Activated naive CD4-positive, alpha-beta T cell treated with anti-CD3 and anti-CD28 coated beads, Interleukin-2, amount 50 U/mL, for 16 hours (primary cell): Measurements from ENCODE around the gene FANK1.
"Not testable (repeated sequence)": the region's sequence is repeated elsewhere in the genome, so short reads cannot be mapped to it uniquely, and the experiment has no call there.

Experiments
- DNase-seq: peaks from one replicate; pipeline ENCODE4 v3.0.0-alpha.2; 2020

The FANK1 gene

DNA sequence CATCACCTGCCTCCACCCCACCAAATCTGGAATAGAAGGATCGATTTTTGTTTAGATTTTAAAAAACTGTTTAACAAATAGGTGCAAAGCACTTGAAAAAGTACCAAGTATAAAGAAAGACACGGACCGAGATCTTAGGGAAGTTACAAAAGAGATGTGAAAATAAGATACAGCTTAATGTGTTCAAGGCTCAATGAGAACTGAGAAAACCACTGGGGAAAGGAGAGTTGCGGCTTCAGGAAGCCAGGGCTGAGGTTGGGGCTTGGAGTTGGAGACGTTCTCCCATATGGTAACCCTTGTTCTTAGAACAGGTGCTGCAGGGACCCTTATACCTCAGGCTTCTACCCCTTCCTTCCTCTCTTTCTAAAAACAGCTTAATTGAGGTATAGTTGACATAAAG is 140.2 kb downstream of the FANK1 start:
- no peak for DNase-seq

DNA sequence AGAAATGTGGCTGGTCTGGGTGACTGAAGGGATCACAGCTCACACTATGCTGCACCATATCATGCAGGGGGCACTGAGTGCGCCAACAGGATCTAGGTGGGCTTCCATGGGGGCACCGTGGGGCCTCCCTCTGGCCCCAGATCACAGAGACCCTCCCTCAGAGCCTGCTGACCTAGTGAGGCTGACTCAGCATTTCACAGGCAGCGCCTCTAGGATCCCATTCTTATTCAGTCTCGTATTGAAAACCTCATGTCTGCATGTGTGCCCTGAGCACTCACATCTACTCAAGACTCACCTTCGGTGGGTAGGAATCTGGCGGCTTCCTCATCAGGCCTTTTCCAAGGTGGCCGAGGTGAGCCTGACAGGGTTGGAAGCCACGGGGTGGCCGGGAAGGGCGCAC is 141.6 kb downstream of the FANK1 start:
- DNase-seq = no peak

DNA sequence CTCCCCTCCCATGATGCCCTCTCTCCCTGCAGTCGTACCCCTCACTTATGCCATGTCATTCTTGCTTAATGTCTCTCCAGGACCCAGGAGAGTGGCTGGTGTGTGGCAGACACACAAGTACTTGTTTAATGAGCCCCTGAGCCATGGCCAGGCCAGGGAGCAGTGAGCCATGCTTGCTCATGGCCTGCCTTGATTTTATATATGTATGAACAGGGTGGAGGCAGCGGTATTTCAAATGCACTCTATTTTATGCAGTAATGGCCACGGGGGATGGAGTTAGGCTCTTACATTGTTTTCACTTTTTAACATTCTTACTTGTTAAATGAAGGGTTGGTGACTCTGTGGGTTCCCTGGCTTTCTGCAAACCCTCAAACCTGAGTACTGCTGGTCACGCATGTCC is 144.8 kb downstream of the FANK1 start:
- DNase-seq = no peak

DNA sequence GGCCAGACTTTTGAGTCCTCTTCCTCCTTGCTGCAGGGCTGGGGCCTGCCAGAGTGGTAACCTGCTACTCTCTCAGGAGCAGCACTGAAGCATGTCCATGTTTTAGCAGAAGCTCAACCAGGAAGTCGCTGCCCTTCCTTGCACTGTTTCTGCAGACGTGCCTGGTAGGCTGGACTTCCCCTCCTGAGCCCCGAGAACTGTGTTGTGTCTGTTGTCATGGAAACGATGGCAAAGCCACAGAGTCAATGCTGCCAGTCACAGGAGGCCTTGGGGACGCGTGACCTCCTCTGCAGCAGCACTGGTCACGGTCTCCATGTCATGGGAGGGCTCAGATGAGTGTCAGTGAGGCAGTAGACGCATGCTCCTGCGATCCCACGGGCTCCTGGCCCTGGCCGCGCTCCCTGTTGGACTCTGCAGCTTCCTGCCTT is 145.5 kb downstream of the FANK1 start:
- peak; percentile 26 for DNase-seq

DNA sequence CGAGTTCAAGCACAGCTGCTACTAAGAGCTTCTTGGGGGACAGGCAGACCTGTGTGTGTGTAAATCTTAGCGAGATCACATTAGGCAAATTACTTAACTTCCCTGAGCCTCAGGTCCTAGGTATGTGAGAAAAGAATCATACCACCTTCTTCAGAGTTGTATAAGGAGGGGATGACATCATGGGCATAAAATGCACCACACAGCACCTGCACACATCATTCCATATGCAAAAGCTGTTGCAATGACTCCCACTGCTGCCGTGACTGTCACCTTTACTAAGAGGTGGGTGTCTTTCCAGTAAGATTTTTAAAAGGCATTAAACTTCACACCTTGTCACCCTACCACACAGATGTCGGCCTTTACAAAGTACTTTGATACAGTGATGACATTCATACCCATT is 146.0 kb downstream of the FANK1 start:
- no peak for DNase-seq

DNA sequence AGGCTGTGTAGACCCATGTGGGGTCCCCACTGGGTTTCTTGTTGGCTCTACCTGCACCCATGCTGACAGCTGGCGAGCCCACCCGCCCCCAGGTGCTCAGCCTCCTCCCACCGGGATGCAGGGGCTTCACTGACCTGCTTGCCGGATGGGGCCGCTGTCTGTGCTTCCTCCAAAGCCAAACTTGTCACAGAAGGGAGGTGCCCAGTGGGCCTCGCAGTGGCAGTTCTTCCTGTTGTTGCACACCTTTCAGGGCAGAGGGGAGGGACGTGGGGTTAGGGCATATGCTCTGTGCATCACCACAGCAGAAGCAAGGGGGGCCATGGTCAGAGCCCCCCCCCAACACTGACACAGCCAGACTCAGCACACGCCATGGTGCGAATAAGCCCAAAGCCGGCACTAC is 146.5 kb downstream of the FANK1 start:
- no peak for DNase-seq

DNA sequence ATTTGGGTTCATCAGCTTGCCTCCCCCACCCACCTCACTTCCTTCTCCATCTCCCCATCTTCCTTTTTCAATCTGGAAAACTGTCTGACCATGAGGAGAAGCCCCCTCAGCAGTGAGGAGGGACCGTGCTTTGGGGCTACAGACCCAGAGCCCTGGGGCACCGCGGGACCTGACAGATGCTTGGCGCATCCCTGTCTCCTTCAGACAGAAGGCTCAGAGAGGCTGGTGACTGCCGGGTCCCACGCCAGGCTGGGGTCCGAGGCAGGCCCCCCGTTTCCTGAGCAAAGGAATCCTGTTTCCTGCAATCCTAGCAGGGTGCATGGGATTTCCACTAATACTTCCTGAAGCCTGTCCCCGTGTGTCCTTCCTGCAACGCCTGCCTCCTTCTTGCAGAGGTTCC is 147.0 kb downstream of the FANK1 start:
- no peak for DNase-seq

DNA sequence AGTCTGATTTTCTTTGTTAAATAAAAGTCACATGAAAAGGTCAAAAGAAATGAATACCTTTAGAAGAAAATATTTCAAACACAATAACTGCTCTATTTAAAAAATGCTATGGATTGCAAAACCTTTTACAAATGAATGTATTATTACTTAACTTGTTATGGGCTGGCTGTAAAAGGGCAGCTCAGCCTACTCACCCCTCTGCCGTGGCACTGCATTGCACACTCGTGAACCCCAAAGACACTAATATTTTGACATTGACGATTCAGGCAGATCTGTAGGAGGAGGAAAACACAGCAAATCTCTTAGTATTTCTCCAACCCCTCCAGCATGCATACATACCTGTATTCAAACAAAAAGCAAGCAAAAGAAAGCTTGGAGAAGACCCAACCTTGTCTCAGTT is 149.5 kb downstream of the FANK1 start:
- DNase-seq = no peak

DNA sequence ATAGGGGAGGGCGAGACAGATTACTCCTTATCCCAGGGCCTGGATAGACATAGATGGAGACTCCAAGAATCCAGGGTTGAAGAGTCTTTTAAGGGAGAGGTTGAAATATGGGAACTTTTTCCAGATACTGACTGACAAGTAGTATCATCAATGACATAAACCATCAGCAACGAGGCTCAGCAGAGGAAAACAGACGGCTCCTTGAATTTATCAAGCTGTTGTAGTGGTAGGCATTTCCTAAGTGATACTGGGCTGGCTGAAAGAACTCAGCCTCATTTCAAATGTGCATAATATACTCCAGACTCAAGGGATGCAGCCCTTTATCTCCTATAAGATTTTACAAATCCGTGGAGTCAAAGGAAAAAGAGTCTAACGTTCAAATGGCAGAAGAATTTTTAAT is 150.5 kb downstream of the FANK1 start:
- no peak for DNase-seq

DNA sequence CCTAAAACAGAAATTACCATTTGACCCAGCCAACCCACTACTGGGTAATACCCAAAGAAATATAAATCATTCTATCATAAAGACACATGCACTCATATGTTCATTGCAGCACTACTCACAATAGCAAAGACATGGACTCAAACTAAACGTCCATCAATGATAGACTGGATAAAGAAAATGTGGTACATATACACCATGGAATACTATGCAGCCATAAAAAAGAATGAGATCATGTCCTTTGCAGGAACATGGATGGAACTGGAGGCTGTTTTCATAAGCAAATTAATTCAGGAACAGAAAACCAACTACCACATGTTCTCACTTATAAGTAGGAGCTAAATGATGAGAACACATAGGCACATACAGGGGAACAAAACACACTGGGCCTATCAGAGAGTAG is 151.4 kb downstream of the FANK1 start:
- not testable (repeated sequence) for DNase-seq

DNA sequence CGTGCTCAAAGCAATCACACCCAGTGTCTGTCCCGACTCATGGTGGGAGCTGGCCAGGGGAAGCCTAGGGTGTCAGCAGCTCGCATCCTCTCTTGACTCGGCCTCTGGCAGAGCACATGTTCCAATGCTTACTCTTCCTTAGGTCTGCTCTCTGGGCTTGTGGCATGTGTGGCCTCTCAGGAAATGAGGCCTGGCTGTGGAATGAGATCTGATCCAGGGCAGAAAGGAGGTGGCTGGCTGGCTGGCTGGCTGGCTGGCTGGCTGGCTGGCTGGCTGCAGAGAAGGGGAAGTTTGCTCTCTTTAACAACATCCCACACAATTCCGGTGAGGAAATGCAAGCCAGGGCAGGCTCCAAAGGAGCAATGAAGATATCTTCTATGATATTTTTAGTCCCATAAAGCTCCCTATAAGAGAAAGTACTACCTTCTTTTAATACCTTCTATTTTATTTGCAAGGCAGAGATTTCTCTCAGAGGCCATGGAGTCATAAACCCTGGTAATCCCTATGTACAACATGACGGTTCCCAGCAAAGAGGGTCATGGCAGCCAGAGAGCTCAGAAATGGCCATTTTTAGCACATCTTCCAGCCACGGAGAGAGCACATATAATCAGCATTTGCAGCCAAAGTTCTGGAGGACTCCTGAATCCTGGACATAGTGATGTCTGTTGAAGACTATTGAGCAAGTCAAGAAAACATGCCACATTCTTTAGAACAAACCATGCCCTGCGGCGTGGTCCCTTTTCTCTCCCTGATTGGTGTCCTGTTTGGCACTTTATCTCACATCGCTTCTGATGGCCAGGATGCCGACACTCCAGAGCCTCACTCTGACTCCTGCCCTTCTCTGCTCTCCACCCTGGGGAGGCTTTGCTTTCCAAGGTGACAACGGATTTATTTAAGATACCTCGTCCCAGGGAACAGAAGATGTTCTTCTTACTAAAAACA is 153.7 kb downstream of the FANK1 start:
- no peak for DNase-seq

DNA sequence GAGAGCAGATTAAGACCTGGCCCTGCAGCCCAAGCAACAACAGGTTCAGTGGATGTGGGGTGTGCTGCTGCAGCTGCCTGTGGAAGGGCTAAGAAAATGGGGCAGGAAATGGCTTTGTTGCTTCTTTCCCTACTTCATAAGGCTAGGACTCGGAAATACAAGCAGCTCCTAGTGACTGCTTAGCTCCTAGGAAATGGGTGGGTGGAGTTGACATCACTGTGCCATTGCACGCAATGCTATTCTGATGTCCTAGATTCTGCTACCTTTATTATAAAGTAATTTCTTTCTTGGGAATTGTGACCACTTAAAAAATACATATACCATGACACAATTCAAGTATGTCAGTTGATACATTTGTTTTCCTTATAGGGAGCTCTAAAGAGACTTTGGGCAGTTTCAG is 155.8 kb downstream of the FANK1 start:
- DNase-seq = no peak

DNA sequence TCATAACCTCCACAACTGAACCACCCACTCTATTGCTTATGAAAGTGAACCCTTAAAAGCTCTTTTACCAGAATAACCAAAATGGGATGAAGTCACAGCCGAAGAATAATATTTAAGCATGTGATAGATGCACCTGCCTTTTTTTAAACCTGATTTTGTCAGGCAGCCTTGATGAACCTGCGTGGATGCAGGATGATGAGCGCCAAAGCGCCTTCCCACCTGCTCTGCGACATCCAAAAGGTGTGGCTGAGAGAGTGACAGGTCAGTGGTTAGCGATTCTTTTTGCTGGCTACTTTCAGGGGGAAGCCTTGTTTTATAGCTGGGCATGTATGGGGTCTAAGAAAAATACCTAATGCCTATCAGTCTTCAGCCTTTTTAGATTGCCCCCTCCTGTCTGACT is 157.8 kb downstream of the FANK1 start:
- DNase-seq = no peak

DNA sequence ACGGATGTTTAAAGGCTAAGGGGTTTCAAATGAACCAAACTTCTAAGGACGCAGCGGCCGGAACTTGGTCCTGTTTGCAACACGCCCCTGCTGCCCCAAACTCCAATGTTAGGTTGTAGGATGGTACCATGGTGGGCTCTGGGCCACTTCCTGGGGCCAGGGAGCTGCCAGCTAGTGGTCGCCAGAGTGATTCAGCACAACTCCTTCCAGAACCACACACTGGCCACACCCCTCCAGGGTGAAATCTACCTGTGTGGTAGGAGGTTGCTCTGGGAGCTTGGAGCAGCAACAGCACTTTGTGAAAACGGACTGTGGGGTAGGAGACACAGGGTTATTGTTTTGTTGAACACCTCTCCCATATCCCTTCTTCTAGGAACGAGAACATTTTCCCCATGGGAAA is 161.1 kb downstream of the FANK1 start:
- DNase-seq = no peak

DNA sequence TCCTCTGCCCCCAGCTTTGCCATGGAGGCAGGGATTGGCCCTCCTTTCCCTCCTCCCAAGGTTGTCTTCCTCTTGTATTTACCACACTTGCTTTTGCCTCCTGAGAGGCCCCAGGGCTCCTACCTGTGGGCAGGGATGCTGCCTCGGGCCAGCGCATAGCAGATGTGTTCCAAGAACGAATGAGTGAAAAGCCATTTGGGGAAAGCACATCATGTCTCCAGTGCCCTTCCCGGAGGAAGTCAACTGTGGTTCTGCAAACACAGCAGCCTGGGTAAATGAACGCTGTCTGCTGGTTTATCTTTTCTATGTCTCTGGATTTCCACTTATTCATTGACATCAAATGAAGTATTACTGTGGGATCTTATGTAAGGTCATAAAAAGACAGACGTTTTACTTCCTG is 161.7 kb downstream of the FANK1 start:
- no peak for DNase-seq

DNA sequence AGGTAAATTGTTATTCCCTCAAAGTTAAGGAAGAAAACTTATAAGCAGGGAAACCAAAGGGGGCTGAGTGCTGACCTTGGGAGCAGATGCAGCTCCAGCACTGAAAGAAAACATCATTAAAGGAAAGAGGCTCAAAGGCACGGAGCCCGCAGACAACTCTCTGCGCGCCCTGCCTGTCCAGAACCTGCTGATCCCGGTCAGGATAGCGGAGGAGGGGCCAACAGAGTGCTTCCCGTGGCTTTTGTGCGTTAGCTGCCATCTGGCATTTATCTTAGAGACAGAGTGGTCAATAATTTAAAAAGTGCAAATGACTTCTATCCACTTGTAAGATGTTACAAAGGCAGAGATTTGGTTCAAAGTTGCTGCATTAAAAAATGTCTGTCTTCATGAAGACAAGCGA is 162.1 kb downstream of the FANK1 start:
- DNase-seq = no peak
